ENCODE data around the gene MAST4. TPM values are rescaled to one million over a fixed set of nuclear protein-coding genes. Genes with fewer than 3 reads are reported as not detected.
A peak's percentile ranks its signal among the peaks of the same experiment; 100 is the strongest.

Gene MAST4
- total RNA-seq, 1 experiment from 2014 or later = 26.5 TPM

- Mint-ChIP-seq H3K36me3 (ENCODE audit: insufficient read depth, unreplicated experiment) (peaks cover 50% of the 10 kb centered on the region), H3K4me3 (ENCODE audit: unreplicated experiment) (no peak overlapping the region), H3K9me3 (ENCODE audit: unreplicated experiment) (no peaks in the 10 kb centered on the region), H3K27me3 (ENCODE audit: insufficient read depth, unreplicated experiment) (no peaks in the 10 kb centered on the region), H3K27ac (ENCODE audit: low read depth, unreplicated experiment) (peak overlapping the region; percentile 75), H3K4me1 (ENCODE audit: insufficient read depth, unreplicated experiment) (peaks cover 9% of the 10 kb centered on the region)
- ChIA-PET CTCF (interaction anchor here (0.5 to 11.3 kb wide), 20 partner anchors 9 to 1516 kb away, joined by 3 to 220 read pairs (median 4); no protein-coding TSS in a partner anchor), POLR2A (interaction anchor here (0.5 to 4.4 kb wide), 7 partner anchors 15 to 337 kb away, joined by 3 to 45 read pairs (median 3); no protein-coding TSS in a partner anchor)
- intact Hi-C loops (cut with micrococcal nuclease) = loop anchor here (1.0 to 2.0 kb wide), 2 partner anchors 44 to 1107 kb away; no protein-coding TSS in a partner anchor
- peak; percentile 87 for DNase-seq (ENCODE audit: unreplicated experiment)
- no TSS peak for BruUV-seq (replicated peaks)
- TF ChIP-seq, protein P1, sequence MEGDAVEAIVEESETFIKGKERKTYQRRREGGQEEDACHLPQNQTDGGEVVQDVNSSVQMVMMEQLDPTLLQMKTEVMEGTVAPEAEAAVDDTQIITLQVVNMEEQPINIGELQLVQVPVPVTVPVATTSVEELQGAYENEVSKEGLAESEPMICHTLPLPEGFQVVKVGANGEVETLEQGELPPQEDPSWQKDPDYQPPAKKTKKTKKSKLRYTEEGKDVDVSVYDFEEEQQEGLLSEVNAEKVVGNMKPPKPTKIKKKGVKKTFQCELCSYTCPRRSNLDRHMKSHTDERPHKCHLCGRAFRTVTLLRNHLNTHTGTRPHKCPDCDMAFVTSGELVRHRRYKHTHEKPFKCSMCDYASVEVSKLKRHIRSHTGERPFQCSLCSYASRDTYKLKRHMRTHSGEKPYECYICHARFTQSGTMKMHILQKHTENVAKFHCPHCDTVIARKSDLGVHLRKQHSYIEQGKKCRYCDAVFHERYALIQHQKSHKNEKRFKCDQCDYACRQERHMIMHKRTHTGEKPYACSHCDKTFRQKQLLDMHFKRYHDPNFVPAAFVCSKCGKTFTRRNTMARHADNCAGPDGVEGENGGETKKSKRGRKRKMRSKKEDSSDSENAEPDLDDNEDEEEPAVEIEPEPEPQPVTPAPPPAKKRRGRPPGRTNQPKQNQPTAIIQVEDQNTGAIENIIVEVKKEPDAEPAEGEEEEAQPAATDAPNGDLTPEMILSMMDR (IDR thresholded peaks at IDR 0.05; ENCODE audit: unreplicated experiment) = peak; percentile 66
Observed at GRCh38 chr5:67165526-67166459, 569.6 kb downstream of the MAST4 start.

DNA sequence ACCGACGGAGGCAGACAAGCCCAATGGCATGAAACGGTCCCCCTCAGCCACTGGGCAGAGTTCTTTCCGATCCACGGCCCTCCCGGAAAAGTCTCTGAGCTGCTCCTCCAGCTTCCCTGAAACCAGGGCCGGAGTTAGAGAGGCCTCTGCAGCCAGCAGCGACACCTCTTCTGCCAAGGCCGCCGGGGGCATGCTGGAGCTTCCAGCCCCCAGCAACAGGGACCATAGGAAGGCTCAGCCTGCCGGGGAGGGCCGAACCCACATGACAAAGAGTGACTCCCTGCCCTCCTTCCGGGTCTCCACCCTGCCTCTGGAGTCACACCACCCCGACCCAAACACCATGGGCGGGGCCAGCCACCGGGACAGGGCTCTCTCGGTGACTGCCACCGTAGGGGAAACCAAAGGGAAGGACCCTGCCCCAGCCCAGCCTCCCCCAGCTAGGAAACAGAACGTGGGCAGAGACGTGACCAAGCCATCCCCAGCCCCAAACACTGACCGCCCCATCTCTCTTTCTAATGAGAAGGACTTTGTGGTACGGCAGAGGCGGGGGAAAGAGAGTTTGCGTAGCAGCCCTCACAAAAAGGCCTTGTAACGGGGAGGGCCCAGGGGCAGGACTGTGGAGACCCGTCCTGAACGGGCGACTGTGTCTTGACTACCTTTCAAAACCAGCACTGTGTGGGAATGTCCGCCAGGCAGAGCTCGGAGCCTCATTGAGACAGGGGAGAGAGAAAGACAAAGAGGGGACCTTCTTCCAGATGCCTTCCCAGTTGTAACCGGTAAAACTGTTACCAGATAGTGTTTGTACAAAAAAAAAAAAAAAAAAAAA is 570.5 kb downstream of the MAST4 start:
- Mint-ChIP-seq H3K9me3 (ENCODE audit: unreplicated experiment) (no peaks in the 10 kb centered on the region), H3K27ac (ENCODE audit: low read depth, unreplicated experiment) (peak overlapping the region; percentile 75), H3K36me3 (ENCODE audit: insufficient read depth, unreplicated experiment) (peaks cover 50% of the 10 kb centered on the region), H3K27me3 (ENCODE audit: insufficient read depth, unreplicated experiment) (no peaks in the 10 kb centered on the region), H3K4me3 (ENCODE audit: unreplicated experiment) (no peak overlapping the region), H3K4me1 (ENCODE audit: insufficient read depth, unreplicated experiment) (peaks cover under 1% of the 10 kb centered on the region)
- no peak for DNase-seq (ENCODE audit: unreplicated experiment)
- ChIA-PET CTCF (interaction anchor here (0.5 to 11.3 kb wide), 22 partner anchors 9 to 1727 kb away, joined by 3 to 220 read pairs (median 4); no protein-coding TSS in a partner anchor), POLR2A (interaction anchor here (0.5 to 4.4 kb wide), 8 partner anchors 37 to 1060 kb away, joined by 3 to 45 read pairs (median 4); no protein-coding TSS in a partner anchor)
- intact Hi-C loops (cut with micrococcal nuclease) = loop anchor here (1.0 to 2.0 kb wide), 2 partner anchors 43 to 1106 kb away; no protein-coding TSS in a partner anchor
- BruUV-seq (replicated peaks) = no TSS peak
- TF ChIP-seq, protein P1 (IDR thresholded peaks at IDR 0.05; ENCODE audit: unreplicated experiment) = no peak

DNA sequence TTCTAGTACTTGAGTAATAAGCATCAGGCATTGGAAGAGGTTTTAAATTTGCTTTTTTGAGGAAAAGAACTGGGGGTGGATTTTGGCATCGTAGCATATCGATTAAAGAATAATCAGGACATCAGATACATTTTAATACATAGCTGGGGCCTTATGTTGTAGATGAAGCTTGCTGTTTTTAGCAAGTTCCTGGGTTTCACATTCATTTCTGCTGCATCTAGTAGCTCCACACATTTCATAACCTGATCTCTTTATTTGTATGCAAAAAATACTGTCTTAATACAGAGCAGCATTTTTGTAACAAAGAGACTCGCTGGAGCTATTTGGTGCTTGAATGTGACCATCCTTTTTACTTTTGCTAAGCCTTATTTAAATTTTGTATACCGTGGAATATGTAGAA is 571.9 kb downstream of the MAST4 start:
- no peak overlapping the region for H3K27ac Mint-ChIP-seq (ENCODE audit: low read depth, unreplicated experiment)
- BruUV-seq (replicated peaks) = no TSS peak
- H3K4me1 Mint-ChIP-seq (ENCODE audit: insufficient read depth, unreplicated experiment) = no peaks in the 10 kb centered on the region
- TF ChIP-seq, protein P1 (IDR thresholded peaks at IDR 0.05; ENCODE audit: unreplicated experiment) = no peak
- H3K4me3 Mint-ChIP-seq (ENCODE audit: unreplicated experiment) = no peak overlapping the region
- no peak for DNase-seq (ENCODE audit: unreplicated experiment)
- no peaks in the 10 kb centered on the region for H3K27me3 Mint-ChIP-seq (ENCODE audit: insufficient read depth, unreplicated experiment)
- intact Hi-C loops (cut with micrococcal nuclease) = no loop called here
- ChIA-PET CTCF (interaction anchor here (0.6 to 11.3 kb wide), 4 partner anchors 11 to 755 kb away, joined by 3 to 220 read pairs (median 6); no protein-coding TSS in a partner anchor), POLR2A (interaction anchor here (0.6 to 4.4 kb wide), 3 partner anchors 39 to 449 kb away, joined by 4 to 45 read pairs (median 6); no protein-coding TSS in a partner anchor)
- H3K36me3 Mint-ChIP-seq (ENCODE audit: insufficient read depth, unreplicated experiment) = peaks cover 44% of the 10 kb centered on the region
- H3K9me3 Mint-ChIP-seq (ENCODE audit: unreplicated experiment) = no peaks in the 10 kb centered on the region
